Cortex of kidney (tissue), 1 donor: Measurements from ENCODE around the gene C19orf73.
"Not testable (repeated sequence)": the region's sequence is repeated elsewhere in the genome, so short reads cannot be mapped to it uniquely, and the experiment has no call there.

Experiments used
- DNase-seq: peaks from one replicate; lab custom pipeline; 2025; lab: John Stamatoyannopoulos, UW

Gene C19orf73

GRCh38 chr19:49101160-49101559 lies 17.8 kb downstream of the C19orf73 start:
- no peak for DNase-seq

- DNase-seq: no peak
These were observed 20.1 kb downstream of the C19orf73 start for GRCh38 chr19:49098795-49099194.

GRCh38 chr19:49097453-49098288 lies 21.3 kb downstream of the C19orf73 start:
- no peak for DNase-seq

- no peak for DNase-seq
These were observed 24.1 kb downstream of the C19orf73 start for GRCh38 chr19:49094505-49095482.

- DNase-seq: no peak
These were observed 26.3 kb downstream of the C19orf73 start for GRCh38 chr19:49092686-49093085.

GRCh38 chr19:49091391-49092038 lies 27.4 kb downstream of the C19orf73 start:
- DNase-seq: no peak

GRCh38 chr19:49086296-49086695 lies 32.6 kb downstream of the C19orf73 start:
- no peak for DNase-seq

GRCh38 chr19:49085868-49086232 lies 33.1 kb downstream of the C19orf73 start:
- no peak for DNase-seq

GRCh38 chr19:49085020-49085867 lies 33.7 kb downstream of the C19orf73 start, which contains the start of gene SNRNP70:
TSS of gene SNRNP70 (plus strand) at chr19:49085451. CDS start at chr19:49086415, 964 bp downstream.
- DNase-seq: peak; percentile 76

GRCh38 chr19:49084206-49085019 lies 34.5 kb downstream of the C19orf73 start:
- no peak for DNase-seq

- no peak for DNase-seq
These were observed 37.7 kb downstream of the C19orf73 start for GRCh38 chr19:49081273-49081672.

- no peak for DNase-seq
These were observed 38.6 kb downstream of the C19orf73 start for GRCh38 chr19:49080392-49080791.

- DNase-seq: not testable (repeated sequence)
These were observed 44.1 kb downstream of the C19orf73 start for GRCh38 chr19:49074869-49075268.

GRCh38 chr19:49073514-49074378 lies 45.2 kb downstream of the C19orf73 start:
- no peak for DNase-seq

GRCh38 chr19:49071860-49072547 lies 46.9 kb downstream of the C19orf73 start:
- DNase-seq: no peak

GRCh38 chr19:49070416-49070815 lies 48.5 kb downstream of the C19orf73 start:
- DNase-seq: no peak

- no peak for DNase-seq
These were observed 49.9 kb downstream of the C19orf73 start for GRCh38 chr19:49069026-49069425.
